ENCODE data around the gene PPFIBP1.

DNA sequence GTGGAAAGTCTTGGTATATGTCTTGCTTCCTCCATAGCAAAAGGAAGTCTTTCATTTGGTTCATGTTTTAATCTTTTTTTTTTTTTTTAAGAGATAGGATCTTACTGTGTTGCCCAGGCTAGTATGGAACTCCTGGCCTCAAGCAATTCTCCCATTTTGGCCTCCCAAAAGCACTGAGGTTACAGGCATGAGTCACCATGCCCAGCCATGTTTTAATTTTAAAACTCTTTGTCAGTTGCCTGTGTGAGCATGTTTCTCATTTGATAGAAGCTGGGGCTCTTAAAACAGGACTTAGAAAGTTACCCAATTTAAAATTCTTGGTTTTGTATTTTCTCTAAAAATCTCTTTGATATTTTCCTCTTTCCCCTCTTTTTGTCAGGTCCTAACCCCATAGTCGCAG lies 127.2 kb downstream of the PPFIBP1 start:
- TF ChIP-seq, protein P1, sequence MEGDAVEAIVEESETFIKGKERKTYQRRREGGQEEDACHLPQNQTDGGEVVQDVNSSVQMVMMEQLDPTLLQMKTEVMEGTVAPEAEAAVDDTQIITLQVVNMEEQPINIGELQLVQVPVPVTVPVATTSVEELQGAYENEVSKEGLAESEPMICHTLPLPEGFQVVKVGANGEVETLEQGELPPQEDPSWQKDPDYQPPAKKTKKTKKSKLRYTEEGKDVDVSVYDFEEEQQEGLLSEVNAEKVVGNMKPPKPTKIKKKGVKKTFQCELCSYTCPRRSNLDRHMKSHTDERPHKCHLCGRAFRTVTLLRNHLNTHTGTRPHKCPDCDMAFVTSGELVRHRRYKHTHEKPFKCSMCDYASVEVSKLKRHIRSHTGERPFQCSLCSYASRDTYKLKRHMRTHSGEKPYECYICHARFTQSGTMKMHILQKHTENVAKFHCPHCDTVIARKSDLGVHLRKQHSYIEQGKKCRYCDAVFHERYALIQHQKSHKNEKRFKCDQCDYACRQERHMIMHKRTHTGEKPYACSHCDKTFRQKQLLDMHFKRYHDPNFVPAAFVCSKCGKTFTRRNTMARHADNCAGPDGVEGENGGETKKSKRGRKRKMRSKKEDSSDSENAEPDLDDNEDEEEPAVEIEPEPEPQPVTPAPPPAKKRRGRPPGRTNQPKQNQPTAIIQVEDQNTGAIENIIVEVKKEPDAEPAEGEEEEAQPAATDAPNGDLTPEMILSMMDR (IDR thresholded peaks at IDR 0.05): no peak
- no peak for TF ChIP-seq POLR2AphosphoS5 (IDR thresholded peaks at IDR 0.05)
- no peak for TF ChIP-seq POLR2A (IDR thresholded peaks at IDR 0.05)
- TF ChIP-seq EP300 (IDR thresholded peaks at IDR 0.05; ENCODE audit: low read depth): no peak
